HG03469 (cell line): ENCODE data around the gene WSB1.
"Not testable (repeated sequence)": the region's sequence is repeated elsewhere in the genome, so short reads cannot be mapped to it uniquely, and the experiment has no call there.

Experiments
- ATAC-seq: cut with Tn5 transposase; IDR thresholded peaks from one replicate; pipeline ENCODE4 v1.9.1; 2021; ENCODE audit warnings: mild to moderate bottlenecking, moderate library complexity, moderate number of reproducible peaks; ENCODE audit not compliant: unreplicated experiment

WSB1 gene

GRCh38 chr17:27276653-27277156 lies 17.2 kb upstream of the WSB1 start:
- no peak for ATAC-seq

- ATAC-seq, result not testable (repeated sequence)
Measured at GRCh38 chr17:27279132-27279531, 14.8 kb upstream of the WSB1 start.

GRCh38 chr17:27280527-27280926 lies 13.4 kb upstream of the WSB1 start:
- ATAC-seq, result no peak

GRCh38 chr17:27281438-27281837 lies 12.5 kb upstream of the WSB1 start:
- no peak for ATAC-seq

- peak; percentile 67 for ATAC-seq
Measured at GRCh38 chr17:27282054-27282551, 11.8 kb upstream of the WSB1 start.

GRCh38 chr17:27283060-27283459 lies 10.9 kb upstream of the WSB1 start:
- ATAC-seq, result no peak

DNA sequence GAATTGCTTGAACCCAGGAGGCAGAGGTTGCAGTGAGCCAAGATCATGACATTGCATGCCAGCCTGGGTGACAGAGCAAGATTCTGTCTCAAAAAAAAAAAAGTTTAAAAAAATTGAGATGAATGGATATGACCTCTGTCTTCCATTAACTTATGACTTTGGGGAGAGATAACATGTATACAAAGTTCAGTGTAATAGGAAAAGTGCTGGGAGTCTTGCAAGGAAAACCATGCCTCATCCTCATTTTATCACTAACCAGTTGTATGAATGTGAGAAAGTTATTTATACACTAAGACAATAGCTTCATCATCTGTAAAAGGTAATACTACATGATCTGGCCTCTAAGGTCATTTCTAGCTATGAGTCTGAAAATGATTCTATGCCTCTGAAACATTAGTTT lies 10.2 kb upstream of the WSB1 start:
- no peak for ATAC-seq

DNA sequence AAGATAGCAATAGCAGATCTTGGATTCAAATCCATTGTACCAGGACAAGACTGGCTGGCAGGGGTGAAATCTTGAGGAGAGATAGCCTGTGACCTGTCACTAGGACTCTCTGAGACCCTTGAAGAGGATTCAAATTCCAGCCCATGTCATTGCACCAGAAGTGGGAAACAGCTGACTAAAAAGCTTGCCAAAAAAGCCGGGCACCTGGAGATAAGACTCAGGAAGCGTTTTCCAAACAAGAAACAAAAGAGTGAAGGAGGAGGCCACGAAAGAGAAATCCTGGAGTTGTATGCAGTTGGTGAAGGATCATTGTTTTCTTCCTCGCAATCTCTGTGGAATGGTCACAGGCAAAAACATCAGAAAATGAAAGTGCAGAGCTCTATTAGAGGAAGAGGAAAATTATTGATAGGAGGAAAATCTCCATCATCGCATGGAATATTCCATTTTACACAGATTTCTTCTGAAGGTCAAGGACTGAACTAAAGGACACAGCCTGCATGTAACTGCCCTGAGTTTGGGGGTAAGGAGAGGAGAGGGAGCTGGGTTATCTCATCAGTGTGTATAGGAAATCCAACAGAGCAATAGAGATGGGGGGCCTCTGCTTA lies 9.0 kb upstream of the WSB1 start:
- ATAC-seq, result no peak

DNA sequence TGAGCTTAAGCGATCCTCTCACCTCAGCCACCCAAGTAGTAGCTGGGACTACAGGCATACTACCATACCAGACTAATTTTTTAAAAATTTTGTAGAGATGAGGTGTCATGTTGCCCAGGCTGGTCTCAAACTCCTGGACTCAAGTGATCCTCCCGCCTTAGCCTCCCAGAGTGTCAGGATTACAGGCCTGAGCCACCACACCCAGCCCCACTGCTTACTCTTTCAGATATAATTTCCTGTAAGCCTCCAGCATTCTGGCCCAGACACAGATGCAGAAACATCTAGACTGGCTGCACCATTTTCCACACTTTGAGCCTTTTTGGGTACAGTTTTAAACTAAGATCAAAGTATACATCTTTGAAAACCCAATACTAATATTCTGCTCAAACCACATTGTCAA lies 8.4 kb upstream of the WSB1 start:
- ATAC-seq, result no peak

DNA sequence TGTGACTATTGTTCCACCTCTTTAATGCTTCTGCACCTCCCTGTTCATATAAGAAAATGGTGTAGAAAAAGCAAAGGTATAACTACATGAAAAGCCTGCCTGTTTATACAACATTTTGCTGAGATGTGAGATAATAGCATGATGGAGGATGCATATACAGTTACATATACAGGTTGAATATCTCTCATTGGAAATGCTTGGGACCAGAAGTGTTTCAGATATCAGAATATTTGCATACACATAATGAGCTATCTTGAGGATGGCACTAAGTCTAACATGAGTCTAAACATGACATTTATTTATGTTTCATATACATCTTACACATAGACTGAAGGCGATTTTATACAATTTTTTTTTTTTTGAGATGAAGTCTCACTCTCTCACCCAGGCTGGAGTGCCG lies 5.7 kb upstream of the WSB1 start:
- ATAC-seq, result no peak

DNA sequence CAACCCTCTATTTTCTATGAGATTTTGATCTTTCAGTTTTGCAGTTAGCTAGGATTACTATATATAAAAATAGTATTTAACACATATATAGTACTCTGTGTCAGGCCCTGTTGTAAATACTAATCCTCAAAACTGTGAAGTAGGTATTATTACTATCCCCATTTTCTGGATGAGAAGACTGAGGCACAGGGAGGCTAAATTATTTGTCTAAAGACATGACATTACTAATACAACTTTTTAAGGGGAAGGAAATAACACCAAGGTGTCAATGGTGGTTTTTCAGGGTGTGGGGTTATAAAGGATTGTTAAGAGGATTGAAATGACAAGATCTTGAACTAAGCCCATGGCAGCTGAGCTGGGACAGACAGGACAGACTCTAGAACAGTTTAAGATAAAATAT lies 4.1 kb upstream of the WSB1 start:
- no peak for ATAC-seq

DNA sequence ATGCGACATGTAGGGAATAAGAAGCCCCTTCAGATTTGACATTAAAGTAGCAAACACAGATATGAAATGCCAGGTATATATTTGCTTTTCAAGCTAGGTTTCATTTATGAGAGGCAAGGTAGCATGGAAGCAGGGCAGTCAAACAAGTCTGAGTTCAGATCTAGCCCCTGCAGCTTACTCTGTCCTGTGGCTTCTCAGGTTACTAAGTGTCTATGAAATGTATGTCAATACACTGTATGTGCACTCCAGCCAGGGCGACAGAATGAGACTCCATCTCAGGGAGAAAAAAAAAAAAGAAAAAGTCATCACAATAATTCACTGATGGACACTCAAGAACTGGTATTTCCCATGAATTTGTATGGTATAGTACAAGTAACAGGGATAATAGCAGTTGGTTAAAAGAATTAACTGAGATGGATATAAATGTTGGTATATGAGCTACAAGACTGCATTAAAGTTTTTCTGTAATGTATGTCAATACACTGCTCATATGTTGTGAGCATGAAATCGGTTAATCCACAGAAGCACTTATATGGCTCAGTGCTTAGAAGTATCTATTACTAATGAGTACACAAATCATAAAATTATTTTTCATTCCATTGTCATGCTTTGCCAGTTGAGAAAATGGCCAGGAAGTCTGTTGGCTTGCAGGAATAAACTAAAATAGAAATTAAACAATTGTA lies 2.9 kb upstream of the WSB1 start:
- ATAC-seq, result no peak

GRCh38 chr17:27293359-27293897 lies 486 bp upstream of the WSB1 start:
- no peak for ATAC-seq

GRCh38 chr17:27294689-27295630 lies 1.0 kb downstream of the WSB1 start:
- ATAC-seq, result peak; percentile 32

- ATAC-seq, result no peak
Measured at GRCh38 chr17:27295945-27296344, 2.0 kb downstream of the WSB1 start.

- no peak for ATAC-seq
Measured at GRCh38 chr17:27296428-27296979, 2.6 kb downstream of the WSB1 start.

- ATAC-seq, result no peak
Measured at GRCh38 chr17:27299384-27300049, 5.6 kb downstream of the WSB1 start.

GRCh38 chr17:27303734-27304133 lies 9.8 kb downstream of the WSB1 start:
- no peak for ATAC-seq

- no peak for ATAC-seq
Measured at GRCh38 chr17:27306276-27306835, 12.4 kb downstream of the WSB1 start.

DNA sequence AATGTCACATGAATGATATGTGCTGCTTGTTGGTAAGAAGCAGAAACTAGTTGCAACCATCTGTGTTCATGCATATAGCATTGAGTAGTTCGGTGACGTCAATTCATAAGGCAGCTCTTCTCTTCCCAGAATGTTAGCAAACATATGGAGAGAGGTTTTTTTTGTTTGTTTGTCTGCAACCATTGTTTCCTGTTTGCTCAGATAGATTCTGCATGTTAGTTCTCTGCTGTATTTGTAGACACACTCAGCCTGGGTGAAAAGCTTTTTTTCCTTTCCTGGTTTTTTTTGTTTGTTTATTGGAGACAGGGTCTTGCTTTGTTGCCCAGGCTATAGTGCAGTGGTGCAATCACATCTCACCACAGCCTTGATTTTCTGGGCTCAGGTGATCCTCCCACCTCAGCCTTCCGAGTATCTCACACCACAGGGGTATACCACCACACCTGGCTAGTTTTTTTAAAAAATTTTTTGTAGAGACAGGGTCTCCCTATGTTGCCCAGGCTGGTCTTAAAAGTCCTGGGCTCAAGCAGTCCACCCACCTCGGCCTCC lies 16.7 kb downstream of the WSB1 start:
- no peak for ATAC-seq
